ENCODE measurements around the gene RERG.

DNA sequence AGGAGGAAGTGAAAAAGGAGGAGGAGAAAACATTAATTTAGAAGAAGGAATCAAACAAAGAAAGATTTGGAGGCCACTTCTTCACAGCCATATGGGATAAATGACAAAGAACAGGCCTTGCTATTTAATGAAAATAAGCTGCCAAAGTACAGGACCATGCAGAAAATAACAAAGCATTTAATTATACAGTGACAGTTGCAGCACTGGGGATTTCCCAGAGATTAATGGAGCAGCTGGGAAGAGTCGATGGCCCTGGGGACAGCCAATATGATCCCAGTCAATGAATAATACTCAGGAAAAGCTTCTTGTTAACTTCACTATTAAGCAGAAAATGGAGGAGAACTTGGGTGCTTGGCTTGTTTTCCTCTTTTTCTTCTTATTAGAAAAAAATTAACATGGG is 34.6 kb downstream of the RERG start:
- TF ChIP-seq, protein P1, sequence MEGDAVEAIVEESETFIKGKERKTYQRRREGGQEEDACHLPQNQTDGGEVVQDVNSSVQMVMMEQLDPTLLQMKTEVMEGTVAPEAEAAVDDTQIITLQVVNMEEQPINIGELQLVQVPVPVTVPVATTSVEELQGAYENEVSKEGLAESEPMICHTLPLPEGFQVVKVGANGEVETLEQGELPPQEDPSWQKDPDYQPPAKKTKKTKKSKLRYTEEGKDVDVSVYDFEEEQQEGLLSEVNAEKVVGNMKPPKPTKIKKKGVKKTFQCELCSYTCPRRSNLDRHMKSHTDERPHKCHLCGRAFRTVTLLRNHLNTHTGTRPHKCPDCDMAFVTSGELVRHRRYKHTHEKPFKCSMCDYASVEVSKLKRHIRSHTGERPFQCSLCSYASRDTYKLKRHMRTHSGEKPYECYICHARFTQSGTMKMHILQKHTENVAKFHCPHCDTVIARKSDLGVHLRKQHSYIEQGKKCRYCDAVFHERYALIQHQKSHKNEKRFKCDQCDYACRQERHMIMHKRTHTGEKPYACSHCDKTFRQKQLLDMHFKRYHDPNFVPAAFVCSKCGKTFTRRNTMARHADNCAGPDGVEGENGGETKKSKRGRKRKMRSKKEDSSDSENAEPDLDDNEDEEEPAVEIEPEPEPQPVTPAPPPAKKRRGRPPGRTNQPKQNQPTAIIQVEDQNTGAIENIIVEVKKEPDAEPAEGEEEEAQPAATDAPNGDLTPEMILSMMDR (IDR thresholded peaks at IDR 0.05), result no peak
- no peak for TF ChIP-seq POLR2AphosphoS5 (IDR thresholded peaks at IDR 0.05)
- TF ChIP-seq POLR2A (IDR thresholded peaks at IDR 0.05), result no peak

Data from prostate gland (tissue), 2 donors.